ENCODE results near the gene COL13A1.

COL13A1 gene

GRCh38 chr10:69845574-69846292 is 44.0 kb downstream of the COL13A1 start:
- no peak overlapping the region for H3K4me3 ChIP-seq (ENCODE audit: low read depth, low read length)
- no peak for DNase-seq (ENCODE audit: low read depth)
- TF ChIP-seq CTCF (IDR thresholded peaks at IDR 0.05; ENCODE audit: insufficient read depth, low read depth, low read length, missing control alignments) = no peak

DNA sequence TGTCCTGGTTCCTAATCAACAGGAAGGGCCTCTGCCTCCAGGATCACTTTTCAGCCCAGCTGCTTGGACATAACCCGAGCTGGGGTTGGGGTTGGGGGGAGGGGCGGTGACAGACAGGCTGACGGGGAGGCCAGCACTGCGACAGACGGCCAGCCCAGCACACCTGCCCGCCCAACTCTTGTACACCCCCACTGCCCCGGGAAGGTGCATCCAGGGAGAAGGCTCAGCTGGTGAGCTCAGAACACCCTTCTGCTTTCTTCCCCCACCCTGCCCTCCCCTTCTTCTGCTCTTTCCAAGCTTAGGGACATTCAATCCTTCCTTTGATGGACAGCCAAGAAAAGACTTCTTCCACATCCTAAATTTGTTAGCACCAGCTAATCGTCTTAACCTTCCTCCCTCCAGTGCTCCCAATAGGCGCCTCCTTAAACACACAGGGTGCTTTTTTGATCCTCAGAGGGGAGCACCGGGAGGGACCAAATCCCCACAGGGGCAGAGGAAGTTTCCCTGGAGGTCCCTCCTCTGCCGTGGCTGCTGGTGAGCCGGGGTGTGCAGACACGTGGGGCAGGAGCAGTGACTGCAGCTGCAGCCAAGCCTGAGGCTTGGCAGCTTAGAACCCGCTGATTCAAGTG is 44.7 kb downstream of the COL13A1 start:
- no peak overlapping the region for H3K4me3 ChIP-seq (ENCODE audit: low read depth, low read length)
- TF ChIP-seq CTCF (IDR thresholded peaks at IDR 0.05; ENCODE audit: insufficient read depth, low read depth, low read length, missing control alignments) = no peak
- no peak for DNase-seq (ENCODE audit: low read depth)

- no peak overlapping the region for H3K4me3 ChIP-seq (ENCODE audit: low read depth, low read length)
- no peak for DNase-seq (ENCODE audit: low read depth)
- TF ChIP-seq CTCF (IDR thresholded peaks at IDR 0.05; ENCODE audit: insufficient read depth, low read depth, low read length, missing control alignments) = no peak
Observed at GRCh38 chr10:69847458-69847857, 45.8 kb downstream of the COL13A1 start.

DNA sequence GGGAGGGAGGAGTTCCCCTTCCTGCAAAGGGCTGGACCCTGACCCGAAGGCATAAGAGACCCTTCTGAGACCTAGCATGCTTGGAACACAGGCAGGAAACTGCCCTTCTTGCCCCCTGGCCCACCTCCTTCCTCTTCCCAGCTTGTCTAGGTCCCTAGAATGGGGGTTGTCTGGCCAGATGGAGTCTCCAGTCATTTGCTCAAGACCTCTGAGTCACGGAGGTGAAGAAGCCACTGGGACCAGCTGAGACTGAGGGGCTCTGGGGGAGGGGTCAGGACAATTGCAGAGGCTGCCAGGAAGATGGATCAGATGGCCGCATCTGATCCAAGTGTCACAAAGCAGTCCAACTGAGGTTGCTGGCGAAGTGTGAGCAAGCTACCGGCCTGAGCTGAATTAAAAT is 46.2 kb downstream of the COL13A1 start:
- no peak for TF ChIP-seq CTCF (IDR thresholded peaks at IDR 0.05; ENCODE audit: insufficient read depth, low read depth, low read length, missing control alignments)
- no peak overlapping the region for H3K4me3 ChIP-seq (ENCODE audit: low read depth, low read length)
- DNase-seq (ENCODE audit: low read depth) = no peak

GRCh38 chr10:69848454-69848853 is 46.7 kb downstream of the COL13A1 start:
- H3K4me3 ChIP-seq (ENCODE audit: low read depth, low read length) = no peak overlapping the region
- no peak for TF ChIP-seq CTCF (IDR thresholded peaks at IDR 0.05; ENCODE audit: insufficient read depth, low read depth, low read length, missing control alignments)
- DNase-seq (ENCODE audit: low read depth) = no peak

DNA sequence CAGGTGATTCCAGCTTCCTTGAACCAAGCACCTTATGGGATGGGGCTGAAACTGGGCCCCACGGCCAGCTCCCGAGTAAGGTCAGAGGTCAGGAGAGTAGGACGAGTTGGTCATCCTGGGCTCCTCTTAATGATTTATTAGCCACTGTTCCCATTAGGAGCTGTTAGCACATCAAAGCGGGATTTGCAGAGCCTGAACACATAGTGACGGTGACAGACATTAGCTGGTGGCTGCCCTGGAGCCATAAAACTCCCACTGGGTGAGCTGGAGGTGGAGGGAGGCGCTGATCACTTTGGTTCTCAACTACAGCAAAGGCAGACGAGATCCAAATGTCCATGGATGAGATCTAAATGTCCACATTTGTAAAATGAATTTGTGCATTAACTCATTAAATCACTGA is 48.1 kb downstream of the COL13A1 start:
- TF ChIP-seq CTCF (IDR thresholded peaks at IDR 0.05; ENCODE audit: insufficient read depth, low read depth, low read length, missing control alignments) = no peak
- no peak overlapping the region for H3K4me3 ChIP-seq (ENCODE audit: low read depth, low read length)
- no peak for DNase-seq (ENCODE audit: low read depth)

GRCh38 chr10:69850440-69850839 is 48.7 kb downstream of the COL13A1 start:
- DNase-seq (ENCODE audit: low read depth) = no peak
- TF ChIP-seq CTCF (IDR thresholded peaks at IDR 0.05; ENCODE audit: insufficient read depth, low read depth, low read length, missing control alignments) = no peak
- no peak overlapping the region for H3K4me3 ChIP-seq (ENCODE audit: low read depth, low read length)

Data from GM12865 (cell line).